ENCODE data around the gene CHRNA4.

The CHRNA4 gene

GRCh38 chr20:63374504-63374903 lies 13.4 kb upstream of the CHRNA4 start:
- Histone ChIP-seq H4K8ac (ENCODE audit: low read depth, low read length) (no peak overlapping the region), H3K9ac (ENCODE audit: low read length) (no peak overlapping the region), H2AFZ (ENCODE audit: insufficient read depth, low read length, poor library complexity) (no peak overlapping the region), H3K18ac (ENCODE audit: low read length) (no peak overlapping the region), H3K36me3 (ENCODE audit: control insufficient read depth in 1 of 2, insufficient read depth in 2 of 2, low read length in 2 of 2) (no peaks in the 10 kb centered on the region), H4K12ac (ENCODE audit: low read depth, low read length) (no peak overlapping the region), H4K91ac (ENCODE audit: low read depth, low read length) (no peak overlapping the region), H3K4me3 (ENCODE audit: low read depth, low read length) (no peak overlapping the region), H3K9me3 (ENCODE audit: insufficient read depth, low read depth, low read length) (peaks cover 6% of the 10 kb centered on the region), H3K4me2 (ENCODE audit: low read length) (no peak overlapping the region), H2AK5ac (ENCODE audit: low read length) (no peak overlapping the region), H2BK12ac (ENCODE audit: low read length) (no peak overlapping the region), H2BK120ac (ENCODE audit: insufficient read depth, low read length, poor library complexity) (no peak overlapping the region), H3K4me1 (ENCODE audit: control insufficient read depth in 1 of 2, insufficient read depth in 2 of 2, low read length in 2 of 2) (no peaks in the 10 kb centered on the region), H3K14ac (ENCODE audit: low read length) (no peak overlapping the region), H3K4ac (ENCODE audit: low read depth, low read length) (no peak overlapping the region), H3K79me1 (ENCODE audit: low read length) (no peaks in the 10 kb centered on the region), H2BK5ac (ENCODE audit: low read depth, low read length, poor library complexity) (no peak overlapping the region), H3K23ac (ENCODE audit: low read length) (no peak overlapping the region), H3K27me3 (ENCODE audit: insufficient read depth, low read length) (no peaks in the 10 kb centered on the region), H3K27ac (ENCODE audit: low read depth, low read length) (no peak overlapping the region), H3K79me2 (ENCODE audit: control insufficient read depth, insufficient read depth, low read length, poor library complexity) (no peaks in the 10 kb centered on the region)
- DNase-seq: no peak
- no CpG with 5 or more reads among the region's 12 CpGs for WGBS (ENCODE audit: extremely low coverage, insufficient coverage, insufficient read length)

- no peak for DNase-seq
- Histone ChIP-seq H3K18ac (ENCODE audit: low read length) (no peak overlapping the region), H3K9ac (ENCODE audit: low read length) (no peak overlapping the region), H3K79me1 (ENCODE audit: low read length) (no peaks in the 10 kb centered on the region), H2BK12ac (ENCODE audit: low read length) (no peak overlapping the region), H3K23ac (ENCODE audit: low read length) (no peak overlapping the region), H3K27me3 (ENCODE audit: insufficient read depth, low read length) (no peaks in the 10 kb centered on the region), H2AFZ (ENCODE audit: insufficient read depth, low read length, poor library complexity) (no peak overlapping the region), H2BK5ac (ENCODE audit: low read depth, low read length, poor library complexity) (no peak overlapping the region), H2BK120ac (ENCODE audit: insufficient read depth, low read length, poor library complexity) (no peak overlapping the region), H3K27ac (ENCODE audit: low read depth, low read length) (no peak overlapping the region), H4K8ac (ENCODE audit: low read depth, low read length) (no peak overlapping the region), H4K91ac (ENCODE audit: low read depth, low read length) (no peak overlapping the region), H4K12ac (ENCODE audit: low read depth, low read length) (no peak overlapping the region), H3K4me3 (ENCODE audit: low read depth, low read length) (no peak overlapping the region), H3K36me3 (ENCODE audit: control insufficient read depth in 1 of 2, insufficient read depth in 2 of 2, low read length in 2 of 2) (no peaks in the 10 kb centered on the region), H3K4me1 (ENCODE audit: control insufficient read depth in 1 of 2, insufficient read depth in 2 of 2, low read length in 2 of 2) (no peaks in the 10 kb centered on the region), H3K79me2 (ENCODE audit: control insufficient read depth, insufficient read depth, low read length, poor library complexity) (no peaks in the 10 kb centered on the region), H3K4ac (ENCODE audit: low read depth, low read length) (no peak overlapping the region), H3K14ac (ENCODE audit: low read length) (no peak overlapping the region), H3K4me2 (ENCODE audit: low read length) (no peak overlapping the region), H2AK5ac (ENCODE audit: low read length) (no peak overlapping the region), H3K9me3 (ENCODE audit: insufficient read depth, low read depth, low read length) (peaks cover 5% of the 10 kb centered on the region)
- no CpG with 5 or more reads among the region's 19 CpGs for WGBS (ENCODE audit: extremely low coverage, insufficient coverage, insufficient read length)
These were observed 12.8 kb upstream of the CHRNA4 start for GRCh38 chr20:63373996-63374395.

GRCh38 chr20:63372971-63373885 lies 12.1 kb upstream of the CHRNA4 start:
- Histone ChIP-seq H3K4me3 (ENCODE audit: low read depth, low read length) (no peak overlapping the region), H3K9ac (ENCODE audit: low read length) (no peak overlapping the region), H3K4me1 (ENCODE audit: control insufficient read depth in 1 of 2, insufficient read depth in 2 of 2, low read length in 2 of 2) (no peaks in the 10 kb centered on the region), H3K18ac (ENCODE audit: low read length) (no peak overlapping the region), H2AFZ (ENCODE audit: insufficient read depth, low read length, poor library complexity) (no peak overlapping the region), H3K27me3 (ENCODE audit: insufficient read depth, low read length) (no peaks in the 10 kb centered on the region), H3K4me2 (ENCODE audit: low read length) (no peak overlapping the region), H3K79me2 (ENCODE audit: control insufficient read depth, insufficient read depth, low read length, poor library complexity) (no peaks in the 10 kb centered on the region), H3K14ac (ENCODE audit: low read length) (no peak overlapping the region), H3K4ac (ENCODE audit: low read depth, low read length) (no peak overlapping the region), H2AK5ac (ENCODE audit: low read length) (no peak overlapping the region), H2BK5ac (ENCODE audit: low read depth, low read length, poor library complexity) (no peak overlapping the region), H3K9me3 (ENCODE audit: insufficient read depth, low read depth, low read length) (peaks cover 3% of the 10 kb centered on the region), H3K23ac (ENCODE audit: low read length) (no peak overlapping the region), H3K27ac (ENCODE audit: low read depth, low read length) (no peak overlapping the region), H4K8ac (ENCODE audit: low read depth, low read length) (no peak overlapping the region), H4K12ac (ENCODE audit: low read depth, low read length) (no peak overlapping the region), H4K91ac (ENCODE audit: low read depth, low read length) (no peak overlapping the region), H2BK120ac (ENCODE audit: insufficient read depth, low read length, poor library complexity) (no peak overlapping the region), H2BK12ac (ENCODE audit: low read length) (no peak overlapping the region), H3K36me3 (ENCODE audit: control insufficient read depth in 1 of 2, insufficient read depth in 2 of 2, low read length in 2 of 2) (no peaks in the 10 kb centered on the region), H3K79me1 (ENCODE audit: low read length) (no peaks in the 10 kb centered on the region)
- WGBS (ENCODE audit: extremely low coverage, insufficient coverage, insufficient read length): no CpG with 5 or more reads among the region's 34 CpGs
- no peak for DNase-seq

GRCh38 chr20:63371291-63371865 lies 10.2 kb upstream of the CHRNA4 start:
- H4K91ac ChIP-seq (ENCODE audit: low read depth, low read length): no peak overlapping the region
- no peaks in the 10 kb centered on the region for H3K79me1 ChIP-seq (ENCODE audit: low read length)
- H2AFZ ChIP-seq (ENCODE audit: insufficient read depth, low read length, poor library complexity): no peak overlapping the region
- no peaks in the 10 kb centered on the region for H3K27me3 ChIP-seq (ENCODE audit: insufficient read depth, low read length)
- no peak overlapping the region for H3K27ac ChIP-seq (ENCODE audit: low read depth, low read length)
- H3K14ac ChIP-seq (ENCODE audit: low read length): no peak overlapping the region
- no peak overlapping the region for H3K4ac ChIP-seq (ENCODE audit: low read depth, low read length)
- no peak overlapping the region for H2BK12ac ChIP-seq (ENCODE audit: low read length)
- WGBS (ENCODE audit: extremely low coverage, insufficient coverage, insufficient read length): no CpG with 5 or more reads among the region's 28 CpGs
- H2AK5ac ChIP-seq (ENCODE audit: low read length): no peak overlapping the region
- H2BK120ac ChIP-seq (ENCODE audit: insufficient read depth, low read length, poor library complexity): no peak overlapping the region
- H3K36me3 ChIP-seq (ENCODE audit: control insufficient read depth in 1 of 2, insufficient read depth in 2 of 2, low read length in 2 of 2): no peaks in the 10 kb centered on the region
- DNase-seq: no peak
- peaks cover 3% of the 10 kb centered on the region for H3K9me3 ChIP-seq (ENCODE audit: insufficient read depth, low read depth, low read length)
- H4K12ac ChIP-seq (ENCODE audit: low read depth, low read length): no peak overlapping the region
- no peak overlapping the region for H3K18ac ChIP-seq (ENCODE audit: low read length)
- no peak overlapping the region for H3K4me2 ChIP-seq (ENCODE audit: low read length)
- no peak overlapping the region for H2BK5ac ChIP-seq (ENCODE audit: low read depth, low read length, poor library complexity)
- no peak overlapping the region for H3K23ac ChIP-seq (ENCODE audit: low read length)
- H4K8ac ChIP-seq (ENCODE audit: low read depth, low read length): no peak overlapping the region
- no peaks in the 10 kb centered on the region for H3K4me1 ChIP-seq (ENCODE audit: control insufficient read depth in 1 of 2, insufficient read depth in 2 of 2, low read length in 2 of 2)
- H3K79me2 ChIP-seq (ENCODE audit: control insufficient read depth, insufficient read depth, low read length, poor library complexity): no peaks in the 10 kb centered on the region
- H3K9ac ChIP-seq (ENCODE audit: low read length): no peak overlapping the region
- no peak overlapping the region for H3K4me3 ChIP-seq (ENCODE audit: low read depth, low read length)
